ENCODE data around the gene RIOK2.

Gene RIOK2

GRCh38 chr5:97164846-97165245 is 18.2 kb downstream of the RIOK2 start:
- TF ChIP-seq CTCF (IDR thresholded peaks at IDR 0.05; ENCODE audit: extremely low read depth, missing control alignments) = no peak
- DNase-seq (ENCODE audit: low spot score) = no peak

- DNase-seq (ENCODE audit: low spot score) = no peak
- TF ChIP-seq CTCF (IDR thresholded peaks at IDR 0.05; ENCODE audit: extremely low read depth, missing control alignments) = no peak
Measured at GRCh38 chr5:97163790-97164285, 19.2 kb downstream of the RIOK2 start.

- peak; percentile 23 for TF ChIP-seq CTCF (IDR thresholded peaks at IDR 0.05; ENCODE audit: extremely low read depth, missing control alignments)
- DNase-seq (ENCODE audit: low spot score) = no peak
Measured at GRCh38 chr5:97163360-97163764, 19.7 kb downstream of the RIOK2 start.

- peak; percentile 75 for TF ChIP-seq CTCF (IDR thresholded peaks at IDR 0.05; ENCODE audit: extremely low read depth, missing control alignments)
- no peak for DNase-seq (ENCODE audit: low spot score)
Measured at GRCh38 chr5:97162045-97162444, 21.0 kb downstream of the RIOK2 start.

- DNase-seq (ENCODE audit: low spot score) = no peak
- TF ChIP-seq CTCF (IDR thresholded peaks at IDR 0.05; ENCODE audit: extremely low read depth, missing control alignments) = no peak
Measured at GRCh38 chr5:97157689-97158088, 25.4 kb downstream of the RIOK2 start.

- TF ChIP-seq CTCF (IDR thresholded peaks at IDR 0.05; ENCODE audit: extremely low read depth, missing control alignments) = no peak
- DNase-seq (ENCODE audit: low spot score) = no peak
Measured at GRCh38 chr5:97151370-97151769, 31.7 kb downstream of the RIOK2 start.

GRCh38 chr5:97150401-97150800 is 32.6 kb downstream of the RIOK2 start:
- no peak for DNase-seq (ENCODE audit: low spot score)
- no peak for TF ChIP-seq CTCF (IDR thresholded peaks at IDR 0.05; ENCODE audit: extremely low read depth, missing control alignments)
